DOHH2 (cell line): ENCODE measurements around the gene KCNJ3.

ENCODE experiments used
- CTCF ChIP-seq: fragments of 200-600 bp; sonication (generic); IDR thresholded peaks from one replicate; pipeline ENCODE4 v1.5.1; 2014; ENCODE audit warnings: antibody characterized with exemption, mild to moderate bottlenecking, low read depth, low read length; ENCODE audit not compliant: poor library complexity, severe bottlenecking
- EZH2phosphoT487 ChIP-seq: fragments of 200-600 bp; sonication (generic); IDR thresholded peaks from 2 replicates; pipeline ENCODE4 v1.6.1; 2017; ENCODE audit warnings: borderline replicate concordance, mild to moderate bottlenecking, antibody characterized with exemption, low read length, moderate library complexity, mixed read lengths

DNA sequence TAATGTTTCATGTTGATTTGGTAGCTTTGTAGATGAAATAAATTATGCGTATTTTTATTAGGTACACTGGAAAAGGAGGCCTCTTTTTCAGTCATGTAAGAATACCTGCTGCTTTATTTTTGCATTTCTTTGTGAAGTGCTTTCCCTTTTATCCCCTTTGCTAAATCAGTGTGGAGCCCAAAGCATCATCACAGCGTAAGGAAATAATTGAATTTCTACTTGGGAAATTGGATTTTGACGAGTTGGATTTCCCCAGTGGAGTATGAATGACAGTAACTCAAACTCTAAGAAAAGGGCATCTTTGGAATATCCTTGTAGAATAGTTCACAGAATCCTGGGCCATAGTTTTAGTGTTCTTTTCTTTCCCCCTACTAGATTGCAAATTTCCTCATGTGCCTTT, 97.2 kb downstream of the KCNJ3 start:
- TF ChIP-seq CTCF = no peak
- no peak for TF ChIP-seq EZH2phosphoT487
